Measurements from ENCODE around the gene NEMP1.

The NEMP1 gene

GRCh38 chr12:57012600-57013465 is 65.8 kb downstream of the NEMP1 start:
- Mint-ChIP-seq H3K36me3 (no peaks in the 10 kb centered on the region), H3K27me3 (no peaks in the 10 kb centered on the region), H3K4me3 (no peak overlapping the region), H3K4me1 (peaks cover 62% of the 10 kb centered on the region), H3K9me3 (no peaks in the 10 kb centered on the region), H3K27ac (peak overlapping the region; percentile 18)

GRCh38 chr12:57011438-57012424 is 66.9 kb downstream of the NEMP1 start:
- Mint-ChIP-seq H3K27ac (peak overlapping the region; percentile 84), H3K4me3 (peak overlapping the region; percentile 53), H3K27me3 (no peaks in the 10 kb centered on the region), H3K4me1 (peaks cover 73% of the 10 kb centered on the region), H3K36me3 (no peaks in the 10 kb centered on the region), H3K9me3 (no peaks in the 10 kb centered on the region)

GRCh38 chr12:57010627-57011247 is 67.9 kb downstream of the NEMP1 start:
- Mint-ChIP-seq H3K36me3 (no peaks in the 10 kb centered on the region), H3K27ac (no peak overlapping the region), H3K27me3 (no peaks in the 10 kb centered on the region), H3K9me3 (no peaks in the 10 kb centered on the region), H3K4me1 (peaks cover 77% of the 10 kb centered on the region), H3K4me3 (peak overlapping the region; percentile 53)

- Mint-ChIP-seq H3K36me3 (no peaks in the 10 kb centered on the region), H3K9me3 (no peaks in the 10 kb centered on the region), H3K27me3 (no peaks in the 10 kb centered on the region), H3K4me3 (peak overlapping the region; percentile 5), H3K4me1 (peaks cover 81% of the 10 kb centered on the region), H3K27ac (peak overlapping the region; percentile 87)
Observed at GRCh38 chr12:57009949-57010626, 68.5 kb downstream of the NEMP1 start.

- H3K27ac Mint-ChIP-seq = peak overlapping the region; percentile 25
- peaks cover 82% of the 10 kb centered on the region for H3K4me1 Mint-ChIP-seq
- H3K4me3 Mint-ChIP-seq = peak overlapping the region; percentile 2
- H3K9me3 Mint-ChIP-seq = no peaks in the 10 kb centered on the region
- H3K36me3 Mint-ChIP-seq = peaks cover 9% of the 10 kb centered on the region
- H3K27me3 Mint-ChIP-seq = no peaks in the 10 kb centered on the region
Observed at GRCh38 chr12:57008178-57008577, 70.4 kb downstream of the NEMP1 start.

- Mint-ChIP-seq H3K27ac (peak overlapping the region; percentile 99), H3K9me3 (no peaks in the 10 kb centered on the region), H3K27me3 (no peaks in the 10 kb centered on the region), H3K36me3 (peaks cover 12% of the 10 kb centered on the region), H3K4me1 (peaks cover 76% of the 10 kb centered on the region), H3K4me3 (peak overlapping the region; percentile 91)
Observed at GRCh38 chr12:57006809-57007475, 71.6 kb downstream of the NEMP1 start.

- H3K27me3 Mint-ChIP-seq = no peaks in the 10 kb centered on the region
- peaks cover 12% of the 10 kb centered on the region for H3K36me3 Mint-ChIP-seq
- peak within 1 kb of the TSS; percentile 99 for H3K27ac Mint-ChIP-seq
- H3K4me1 Mint-ChIP-seq = peaks cover 76% of the 10 kb centered on the region
- H3K9me3 Mint-ChIP-seq = no peaks in the 10 kb centered on the region
- H3K4me3 Mint-ChIP-seq = peak within 1 kb of the TSS; percentile 95
Observed at GRCh38 chr12:57005980-57006808, 72.4 kb downstream of the NEMP1 start, which contains the start of gene ZBTB39. Gene ZBTB39 (minus strand): TSS chr12:57006546. CDS start chr12:57004917, 1,629 bp downstream.

All from activated naive CD4-positive, alpha-beta T cell treated with anti-CD3 and anti-CD28 coated beads, Interleukin-2, amount 50 U/mL, for 24 hours (primary cell).